Endothelial cell of umbilical vein (primary cell): ENCODE results near the gene RAI1.

Experiments
- EZH2 ChIP-seq: IDR thresholded peaks from 2 replicates; pipeline ENCODE4 v1.6.1; 2012; ENCODE audit warnings: borderline replicate concordance, low read depth, mild to moderate bottlenecking, moderate library complexity, low read length, inconsistent platforms; ENCODE audit not compliant: severe bottlenecking
- POLR2A ChIP-seq: IDR thresholded peaks from 2 replicates; pipeline ENCODE4 v1.6.1; 2012; ENCODE audit warnings: low read depth, mild to moderate bottlenecking, control low read depth, low read length
- POLR2AphosphoS5 ChIP-seq: IDR thresholded peaks from 2 replicates; pipeline ENCODE4 v1.6.1; 2012; ENCODE audit warnings: low read depth, mild to moderate bottlenecking, control low read depth, low read length, moderate library complexity; ENCODE audit not compliant: insufficient read depth
- TF ChIP-seq, protein P1 (sequence below), 2 donors: IDR thresholded peaks; 1 replicate in 1 of 2; 2 replicates in 1 of 2; pipeline ENCODE4 v1.5.1; 2011; ENCODE audit warnings: low read length in 2 of 2, mild to moderate bottlenecking in 2 of 2, moderate library complexity in 2 of 2, control low read depth in 1 of 2, inconsistent platforms in 1 of 2, low read depth in 1 of 2; ENCODE audit not compliant: insufficient read depth in 1 of 2; ENCODE audit errors: extremely low read depth in 1 of 2

DNA sequence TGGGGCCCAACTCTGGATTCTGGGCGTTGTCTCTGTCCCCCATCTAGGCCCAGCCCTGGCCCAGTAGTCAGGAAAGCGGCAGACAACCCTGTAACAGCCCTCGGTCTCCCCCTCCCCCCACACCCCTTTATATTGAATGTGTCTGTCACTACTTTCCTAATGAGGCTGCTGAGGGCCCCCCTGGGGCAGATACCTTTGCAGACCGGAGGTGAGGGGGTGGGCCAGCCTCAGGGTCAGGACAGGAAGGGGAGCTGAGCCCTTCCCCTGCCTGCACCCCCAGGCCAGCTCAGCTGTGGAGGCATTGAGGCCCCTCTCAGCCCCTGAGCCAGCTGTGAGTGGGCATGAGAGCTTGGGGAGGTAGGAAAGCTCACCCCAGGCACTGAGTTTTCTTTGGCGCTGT is 17.1 kb downstream of the RAI1 start:
- TF ChIP-seq POLR2AphosphoS5 (no peak), EZH2 (no peak), POLR2A (no peak)
- TF ChIP-seq, protein P1, sequence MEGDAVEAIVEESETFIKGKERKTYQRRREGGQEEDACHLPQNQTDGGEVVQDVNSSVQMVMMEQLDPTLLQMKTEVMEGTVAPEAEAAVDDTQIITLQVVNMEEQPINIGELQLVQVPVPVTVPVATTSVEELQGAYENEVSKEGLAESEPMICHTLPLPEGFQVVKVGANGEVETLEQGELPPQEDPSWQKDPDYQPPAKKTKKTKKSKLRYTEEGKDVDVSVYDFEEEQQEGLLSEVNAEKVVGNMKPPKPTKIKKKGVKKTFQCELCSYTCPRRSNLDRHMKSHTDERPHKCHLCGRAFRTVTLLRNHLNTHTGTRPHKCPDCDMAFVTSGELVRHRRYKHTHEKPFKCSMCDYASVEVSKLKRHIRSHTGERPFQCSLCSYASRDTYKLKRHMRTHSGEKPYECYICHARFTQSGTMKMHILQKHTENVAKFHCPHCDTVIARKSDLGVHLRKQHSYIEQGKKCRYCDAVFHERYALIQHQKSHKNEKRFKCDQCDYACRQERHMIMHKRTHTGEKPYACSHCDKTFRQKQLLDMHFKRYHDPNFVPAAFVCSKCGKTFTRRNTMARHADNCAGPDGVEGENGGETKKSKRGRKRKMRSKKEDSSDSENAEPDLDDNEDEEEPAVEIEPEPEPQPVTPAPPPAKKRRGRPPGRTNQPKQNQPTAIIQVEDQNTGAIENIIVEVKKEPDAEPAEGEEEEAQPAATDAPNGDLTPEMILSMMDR (IDR thresholded peaks at IDR 0.05; ENCODE audit: extremely low read depth in 1 of 2, insufficient read depth in 1 of 2, low read depth in 1 of 2, low read length in 2 of 2), result no peak
